HFF-Myc (cell line): Measurements from ENCODE around the gene RNU6-7.

Source experiments
- DNase-seq: peaks from one replicate; pipeline ENCODE4 v3.0.0-alpha.2; 2011; ENCODE audit warnings: low read depth; ENCODE audit errors: extremely low read depth
- H3K4me3 ChIP-seq: replicated peaks from 2 replicates; pipeline ENCODE4 v1.5.1; 2011; ENCODE audit warnings: low read depth, mild to moderate bottlenecking, control low read depth, low read length
- TF ChIP-seq, protein P1 (sequence below): IDR thresholded peaks from 2 replicates; pipeline ENCODE4 v1.5.1; 2012; ENCODE audit warnings: mild to moderate bottlenecking, low read depth, low read length, control low read depth; ENCODE audit errors: missing control alignments

Gene RNU6-7

DNA sequence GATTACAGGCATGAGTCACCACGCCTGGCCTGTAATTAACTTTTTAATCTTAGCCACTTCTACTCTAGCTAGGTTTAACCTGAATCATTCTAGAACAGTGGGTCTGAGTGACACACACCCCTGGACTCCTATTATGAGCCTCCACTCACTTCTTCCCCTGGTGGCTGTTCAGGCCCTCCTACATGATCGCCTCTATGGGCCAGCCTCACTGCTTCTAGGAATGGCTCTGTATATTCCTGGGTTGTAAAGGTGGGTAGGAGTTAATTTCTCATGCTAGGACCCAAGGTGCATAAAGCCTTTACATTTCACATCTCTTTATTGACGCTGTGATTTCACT is 9.2 kb downstream of the RNU6-7 start:
- H3K4me3 ChIP-seq: no peak overlapping the region
- no peak for DNase-seq
- TF ChIP-seq, protein P1, sequence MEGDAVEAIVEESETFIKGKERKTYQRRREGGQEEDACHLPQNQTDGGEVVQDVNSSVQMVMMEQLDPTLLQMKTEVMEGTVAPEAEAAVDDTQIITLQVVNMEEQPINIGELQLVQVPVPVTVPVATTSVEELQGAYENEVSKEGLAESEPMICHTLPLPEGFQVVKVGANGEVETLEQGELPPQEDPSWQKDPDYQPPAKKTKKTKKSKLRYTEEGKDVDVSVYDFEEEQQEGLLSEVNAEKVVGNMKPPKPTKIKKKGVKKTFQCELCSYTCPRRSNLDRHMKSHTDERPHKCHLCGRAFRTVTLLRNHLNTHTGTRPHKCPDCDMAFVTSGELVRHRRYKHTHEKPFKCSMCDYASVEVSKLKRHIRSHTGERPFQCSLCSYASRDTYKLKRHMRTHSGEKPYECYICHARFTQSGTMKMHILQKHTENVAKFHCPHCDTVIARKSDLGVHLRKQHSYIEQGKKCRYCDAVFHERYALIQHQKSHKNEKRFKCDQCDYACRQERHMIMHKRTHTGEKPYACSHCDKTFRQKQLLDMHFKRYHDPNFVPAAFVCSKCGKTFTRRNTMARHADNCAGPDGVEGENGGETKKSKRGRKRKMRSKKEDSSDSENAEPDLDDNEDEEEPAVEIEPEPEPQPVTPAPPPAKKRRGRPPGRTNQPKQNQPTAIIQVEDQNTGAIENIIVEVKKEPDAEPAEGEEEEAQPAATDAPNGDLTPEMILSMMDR: no peak

- TF ChIP-seq, protein P1: no peak
- no peak overlapping the region for H3K4me3 ChIP-seq
- DNase-seq: no peak
Observed at GRCh38 chr14:32212833-32213232, 11.0 kb downstream of the RNU6-7 start.

- H3K4me3 ChIP-seq: no peak overlapping the region
- TF ChIP-seq, protein P1: no peak
- DNase-seq: no peak
Observed at GRCh38 chr14:32217301-32217700, 15.5 kb downstream of the RNU6-7 start.

- peak; percentile 87 for DNase-seq
- TF ChIP-seq, protein P1: peak; percentile 65
- no peak overlapping the region for H3K4me3 ChIP-seq
Observed at GRCh38 chr14:32224737-32225377, 23.0 kb downstream of the RNU6-7 start.

GRCh38 chr14:32225378-32225920 is 23.6 kb downstream of the RNU6-7 start:
- no peak for DNase-seq
- no peak overlapping the region for H3K4me3 ChIP-seq
- TF ChIP-seq, protein P1: no peak

- no peak for DNase-seq
- TF ChIP-seq, protein P1: no peak
- H3K4me3 ChIP-seq: no peak overlapping the region
Observed at GRCh38 chr14:32226056-32226455, 24.2 kb downstream of the RNU6-7 start.

GRCh38 chr14:32230181-32230580 is 28.3 kb downstream of the RNU6-7 start:
- DNase-seq: no peak
- TF ChIP-seq, protein P1: no peak
- no peak overlapping the region for H3K4me3 ChIP-seq
